Measurements from ENCODE around the gene FLAD1.

Gene FLAD1

GRCh38 chr1:155040358-155041093 is 57.4 kb downstream of the FLAD1 start:
- no peak overlapping the region for H3K4me2 ChIP-seq (ENCODE audit: low read depth, low read length, poor library complexity, severe bottlenecking)

More at GRCh38 chr1:155040358-155041093, 57.4 kb downstream of the FLAD1 start:
- peaks cover 15% of the 10 kb centered on the region for H3K4me1 ChIP-seq (ENCODE audit: insufficient read depth, low read length, poor library complexity, severe bottlenecking)
- no peaks in the 10 kb centered on the region for H3K79me2 ChIP-seq (ENCODE audit: insufficient read depth, low read length)
- H3F3A ChIP-seq (ENCODE audit: low read depth): no peaks in the 10 kb centered on the region
- no peaks in the 10 kb centered on the region for H3K27me3 ChIP-seq (ENCODE audit: insufficient read depth, low read length, poor library complexity, severe bottlenecking)
- no peaks in the 10 kb centered on the region for H3K9me3 ChIP-seq (ENCODE audit: insufficient read depth, low read depth, low read length)
- TF ChIP-seq CTCF (conservative IDR thresholded peaks at IDR 0.05; ENCODE audit: low read length): no peak
- no peak for TF ChIP-seq EZH2phosphoT487 (IDR thresholded peaks at IDR 0.05; ENCODE audit: borderline replicate concordance)
- no peak overlapping the region for H3K4me3 ChIP-seq (ENCODE audit: low read length, poor library complexity, severe bottlenecking)
- no peaks in the 10 kb centered on the region for H3K9me2 ChIP-seq (replicated peaks; ENCODE audit: low read depth, low read length)
- no peak overlapping the region for H2AFZ ChIP-seq (ENCODE audit: low read length)
- no peak overlapping the region for H3K9ac ChIP-seq (ENCODE audit: low read depth, low read length, poor library complexity, severe bottlenecking)
- no peaks in the 10 kb centered on the region for H3K36me3 ChIP-seq (ENCODE audit: insufficient read depth, low read length)
- no peaks in the 10 kb centered on the region for H4K20me1 ChIP-seq (ENCODE audit: insufficient read depth, low read length, poor library complexity, severe bottlenecking)
